ENCODE measurements around the gene SH2D5. TPM values are rescaled to one million over a fixed set of nuclear protein-coding genes. Genes with fewer than 3 reads are reported as not detected.

Gene SH2D5
- polyA plus RNA-seq, 1 donor from 2014 or later: 14.1 TPM

DNA sequence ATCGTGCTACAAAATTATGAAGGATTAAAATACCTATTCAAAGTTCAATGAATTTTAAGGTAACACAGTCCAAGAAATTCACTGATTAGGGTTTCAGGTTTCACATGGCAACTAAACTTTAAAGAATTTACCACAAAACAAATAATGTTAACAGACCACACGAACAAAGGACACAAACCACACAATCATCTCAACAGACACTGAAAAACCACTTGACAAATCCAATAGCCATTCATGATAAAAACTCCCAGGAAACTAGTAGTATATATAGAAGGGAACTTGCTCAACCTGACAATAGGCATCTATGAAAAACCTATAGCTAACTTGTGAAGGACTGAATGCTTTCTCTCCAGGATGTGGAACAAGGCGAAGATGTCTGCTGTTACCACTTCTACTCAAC lies 21.1 kb upstream of the SH2D5 start:
- Histone ChIP-seq H3K9ac (ENCODE audit: low read length) (no peak overlapping the region), H3K27ac (ENCODE audit: low read length) (no peak overlapping the region), H3K36me3 (ENCODE audit: insufficient read depth, low read length) (peaks cover 16% of the 10 kb centered on the region), H4K20me1 (ENCODE audit: insufficient read depth) (no peaks in the 10 kb centered on the region), H3K27me3 (ENCODE audit: insufficient read depth, low read depth, low read length) (no peaks in the 10 kb centered on the region), H3F3A (ENCODE audit: insufficient read depth, low read length, poor library complexity, severe bottlenecking) (no peaks in the 10 kb centered on the region), H3K9me2 (ENCODE audit: insufficient read depth, low read length) (no peaks in the 10 kb centered on the region), H3K79me2 (replicated peaks; ENCODE audit: insufficient read depth, low read length) (peaks cover 10% of the 10 kb centered on the region), H3K9me3 (ENCODE audit: low read length) (no peaks in the 10 kb centered on the region), H3K4me3 (ENCODE audit: low read length) (no peak overlapping the region), H3K4me2 (ENCODE audit: low read length) (no peak overlapping the region), H2AFZ (ENCODE audit: low read depth, low read length) (no peak overlapping the region)
- TF ChIP-seq EZH2 (IDR thresholded peaks at IDR 0.05; ENCODE audit: borderline replicate concordance, insufficient read depth, low read length, poor library complexity, severe bottlenecking): no peak
- no peak for TF ChIP-seq TAF1 (IDR thresholded peaks at IDR 0.05; ENCODE audit: low read depth)
- TF ChIP-seq SMC3 (conservative IDR thresholded peaks at IDR 0.05; ENCODE audit: poor library complexity): no peak
- TF ChIP-seq EP300 (conservative IDR thresholded peaks at IDR 0.05; ENCODE audit: poor library complexity, severe bottlenecking): no peak
- TF ChIP-seq MXI1 (conservative IDR thresholded peaks at IDR 0.05; ENCODE audit: poor library complexity, severe bottlenecking): no peak
- TF ChIP-seq REST (IDR thresholded peaks at IDR 0.05; ENCODE audit: borderline replicate concordance): no peak
- TF ChIP-seq RAD21 (conservative IDR thresholded peaks at IDR 0.05): no peak
- TF ChIP-seq CTCF (IDR thresholded peaks at IDR 0.05; ENCODE audit: poor library complexity, severe bottlenecking): no peak
- TF ChIP-seq POLR2AphosphoS5 (IDR thresholded peaks at IDR 0.05): no peak

DNA sequence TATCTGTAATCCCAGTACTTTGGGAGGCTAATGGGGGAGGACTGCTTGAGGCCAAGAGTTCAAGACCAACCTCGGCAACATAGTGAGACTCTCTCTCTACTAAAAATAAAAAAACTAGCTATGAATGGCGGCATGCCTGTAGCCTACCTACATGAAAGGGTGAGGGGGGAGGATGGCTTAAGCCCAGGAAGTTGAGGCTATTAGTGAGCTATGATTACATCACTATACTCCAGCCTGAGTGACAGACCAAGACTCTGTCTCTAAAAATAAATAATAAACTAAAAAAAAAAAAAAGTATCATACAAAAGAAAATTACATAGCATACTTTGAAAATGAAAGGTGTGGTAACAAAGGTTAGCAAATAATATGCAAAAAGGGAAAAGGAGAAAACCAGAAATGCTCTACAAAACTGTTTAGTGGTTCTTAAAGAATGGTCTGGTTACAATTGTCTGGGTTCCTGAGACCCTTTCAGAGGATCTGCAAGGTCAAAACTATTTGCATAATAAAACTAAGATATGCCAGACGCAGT lies 19.0 kb upstream of the SH2D5 start:
- Histone ChIP-seq H3F3A (ENCODE audit: insufficient read depth, low read length, poor library complexity, severe bottlenecking) (no peaks in the 10 kb centered on the region), H2AFZ (ENCODE audit: low read depth, low read length) (no peak overlapping the region), H3K36me3 (ENCODE audit: insufficient read depth, low read length) (peaks cover 22% of the 10 kb centered on the region), H3K4me3 (ENCODE audit: low read length) (no peak overlapping the region), H3K9me3 (ENCODE audit: low read length) (no peaks in the 10 kb centered on the region), H3K4me2 (ENCODE audit: low read length) (no peak overlapping the region), H3K9me2 (ENCODE audit: insufficient read depth, low read length) (no peaks in the 10 kb centered on the region), H3K9ac (ENCODE audit: low read length) (no peak overlapping the region), H3K27me3 (ENCODE audit: insufficient read depth, low read depth, low read length) (no peaks in the 10 kb centered on the region), H3K79me2 (replicated peaks; ENCODE audit: insufficient read depth, low read length) (peaks cover 10% of the 10 kb centered on the region), H3K27ac (ENCODE audit: low read length) (no peak overlapping the region), H4K20me1 (ENCODE audit: insufficient read depth) (no peaks in the 10 kb centered on the region)
- TF ChIP-seq MXI1 (conservative IDR thresholded peaks at IDR 0.05; ENCODE audit: poor library complexity, severe bottlenecking) (no peak), RAD21 (conservative IDR thresholded peaks at IDR 0.05) (no peak), CTCF (IDR thresholded peaks at IDR 0.05; ENCODE audit: poor library complexity, severe bottlenecking) (no peak), SMC3 (conservative IDR thresholded peaks at IDR 0.05; ENCODE audit: poor library complexity) (no peak), EP300 (conservative IDR thresholded peaks at IDR 0.05; ENCODE audit: poor library complexity, severe bottlenecking) (no peak), EZH2 (IDR thresholded peaks at IDR 0.05; ENCODE audit: borderline replicate concordance, insufficient read depth, low read length, poor library complexity, severe bottlenecking) (no peak)
